T-helper 9 cell (primary cell): Measurements from ENCODE around the gene USF2.

Experiments used
- DNase-seq: peaks from one replicate; pipeline ENCODE4 v3.0.0-alpha.2; 2020

The USF2 gene

DNA sequence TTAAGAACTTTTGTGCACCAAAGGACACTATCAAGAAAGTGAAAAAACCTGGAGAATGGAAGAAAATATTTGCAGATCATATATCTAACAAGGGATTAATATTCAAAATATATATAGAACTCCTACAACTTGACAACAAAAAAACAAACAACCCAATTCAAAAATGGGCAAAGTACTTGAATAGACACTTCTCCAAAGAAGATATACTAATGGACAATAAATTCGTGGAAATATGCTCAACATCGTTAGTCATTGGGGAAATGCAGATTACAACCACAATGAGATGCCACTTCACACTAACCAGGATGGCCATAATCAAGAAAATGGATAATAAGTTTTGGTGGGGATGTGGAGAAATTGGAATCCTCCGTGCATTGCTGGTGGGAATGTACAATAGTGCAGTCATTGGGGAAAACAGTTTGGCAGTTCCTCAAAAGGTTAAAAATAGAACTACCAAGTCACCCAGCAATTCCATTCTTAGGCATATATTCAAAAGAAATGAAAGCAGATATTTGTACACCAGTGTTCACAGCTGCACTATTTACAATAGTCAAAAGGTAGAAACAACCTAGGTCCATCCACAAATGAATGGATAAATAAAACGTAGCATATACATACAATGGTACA is 22.2 kb upstream of the USF2 start:
- no peak for DNase-seq

DNA sequence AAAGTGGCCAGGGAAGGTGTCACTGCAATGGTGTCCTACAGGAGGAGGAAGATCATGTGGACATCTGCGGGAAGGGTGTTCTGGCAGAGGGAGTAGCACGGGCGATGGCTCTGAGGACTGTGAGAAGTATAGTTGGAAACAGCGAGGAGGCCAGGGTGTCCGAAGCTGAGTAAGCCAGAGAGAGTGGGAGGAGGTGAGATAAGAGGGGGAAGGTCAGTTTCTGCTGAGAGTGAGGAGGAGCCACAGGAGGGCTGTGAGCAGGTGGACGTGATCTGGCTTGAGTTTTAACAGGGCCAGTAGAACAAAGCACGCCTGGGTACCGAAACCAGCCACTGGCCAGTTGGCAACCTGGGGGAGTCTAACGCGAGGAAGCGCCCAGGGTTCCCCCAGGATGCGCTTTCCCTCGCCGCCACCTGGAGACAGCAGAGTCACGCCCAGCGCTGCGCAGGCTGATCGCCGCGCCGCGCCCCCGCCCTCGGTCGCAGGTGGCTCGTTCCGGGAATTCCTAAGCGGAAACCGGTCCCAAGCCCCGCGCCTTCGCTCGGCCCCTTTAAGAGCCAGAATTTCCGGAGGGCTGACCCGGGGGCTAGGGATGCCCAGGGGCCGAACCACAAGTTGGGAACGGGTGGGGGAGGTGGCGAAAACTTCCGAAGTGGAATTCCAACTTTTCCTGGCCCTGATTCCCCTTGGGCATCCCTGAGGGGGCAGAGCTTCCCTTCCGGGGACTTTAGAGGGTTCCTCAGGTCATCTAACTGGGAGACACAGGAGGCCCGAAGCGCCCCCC is 21.0 kb upstream of the USF2 start:
- DNase-seq, result peak; percentile 40

DNA sequence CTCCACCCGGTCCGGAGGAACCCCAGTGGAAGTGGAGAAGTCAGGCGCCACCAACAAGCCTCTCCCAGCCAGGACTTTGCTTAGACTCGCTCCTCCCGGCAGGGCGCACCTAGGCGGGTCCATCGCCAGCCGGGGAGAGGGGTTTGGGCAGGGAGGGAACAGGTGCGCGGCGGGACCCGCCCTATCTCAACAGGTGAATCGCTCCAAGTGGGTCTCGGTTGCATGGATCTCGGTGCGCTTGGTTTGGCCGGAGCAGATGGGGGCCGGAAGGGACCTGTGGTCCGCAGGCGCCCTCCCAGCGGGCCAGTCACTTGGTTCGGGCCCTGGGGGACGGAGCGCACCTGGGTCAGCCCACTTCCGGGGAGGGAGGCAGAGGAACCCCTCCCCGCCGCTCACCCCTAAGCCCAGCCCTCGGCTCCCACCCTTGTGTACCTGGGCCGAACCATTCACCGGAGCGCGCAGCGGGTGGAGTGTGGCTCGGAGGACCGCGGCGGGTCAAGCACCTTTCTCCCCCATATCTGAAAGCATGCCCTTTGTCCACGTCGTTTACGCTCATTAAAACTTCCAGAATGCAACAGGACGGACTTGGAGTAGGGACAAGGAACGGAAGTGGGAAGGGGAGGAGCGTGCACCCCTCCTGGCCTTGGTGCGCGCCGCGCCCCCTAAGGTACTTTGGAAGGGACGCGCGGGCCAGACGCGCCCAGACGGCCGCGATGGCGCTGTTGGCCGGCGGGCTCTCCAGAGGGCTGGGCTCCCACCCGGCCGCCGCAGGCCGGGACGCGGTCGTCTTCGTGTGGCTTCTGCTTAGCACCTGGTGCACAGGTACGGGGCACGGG is 20.2 kb upstream of the USF2 start, which contains the start of gene LSR:
Gene LSR (plus strand): TSS at position 693 of the 836 bp plus-strand sequence. CDS start 21 bp downstream, at position 714.
- peak; percentile 54 for DNase-seq

DNA sequence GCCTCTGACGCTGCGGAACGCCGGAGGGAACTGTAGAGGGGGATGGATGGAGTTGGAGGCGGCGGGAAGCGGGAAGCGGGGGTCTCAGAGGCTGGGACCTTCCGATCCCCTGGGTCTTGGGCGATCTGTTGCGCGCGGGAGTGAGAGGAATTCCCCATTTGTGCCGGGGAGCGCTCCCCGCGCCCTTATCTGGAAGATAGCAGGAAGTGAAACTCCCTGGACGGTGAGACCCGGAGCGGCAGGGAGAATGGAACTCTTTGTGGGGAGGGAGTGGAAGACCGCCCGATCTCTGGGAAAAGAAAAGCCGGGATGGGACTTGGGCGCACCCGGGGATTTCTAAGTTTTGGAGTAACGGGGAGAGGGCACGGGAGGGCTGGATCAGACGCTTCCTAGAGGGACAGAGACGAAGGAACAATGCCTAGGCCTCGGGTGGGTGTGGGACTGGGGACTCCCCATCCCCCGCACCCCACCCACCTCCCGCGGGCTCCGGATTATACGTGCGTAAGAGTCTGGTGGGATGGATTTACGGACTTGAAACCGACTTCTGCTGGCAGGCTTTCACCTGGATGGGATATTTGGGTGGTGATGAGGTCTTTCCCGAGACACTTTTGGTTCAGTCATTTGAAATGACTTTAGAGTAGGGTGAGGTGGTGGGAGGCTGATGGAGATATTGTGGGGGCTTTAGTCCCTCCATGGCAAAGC is 19.5 kb upstream of the USF2 start:
- no peak for DNase-seq

DNA sequence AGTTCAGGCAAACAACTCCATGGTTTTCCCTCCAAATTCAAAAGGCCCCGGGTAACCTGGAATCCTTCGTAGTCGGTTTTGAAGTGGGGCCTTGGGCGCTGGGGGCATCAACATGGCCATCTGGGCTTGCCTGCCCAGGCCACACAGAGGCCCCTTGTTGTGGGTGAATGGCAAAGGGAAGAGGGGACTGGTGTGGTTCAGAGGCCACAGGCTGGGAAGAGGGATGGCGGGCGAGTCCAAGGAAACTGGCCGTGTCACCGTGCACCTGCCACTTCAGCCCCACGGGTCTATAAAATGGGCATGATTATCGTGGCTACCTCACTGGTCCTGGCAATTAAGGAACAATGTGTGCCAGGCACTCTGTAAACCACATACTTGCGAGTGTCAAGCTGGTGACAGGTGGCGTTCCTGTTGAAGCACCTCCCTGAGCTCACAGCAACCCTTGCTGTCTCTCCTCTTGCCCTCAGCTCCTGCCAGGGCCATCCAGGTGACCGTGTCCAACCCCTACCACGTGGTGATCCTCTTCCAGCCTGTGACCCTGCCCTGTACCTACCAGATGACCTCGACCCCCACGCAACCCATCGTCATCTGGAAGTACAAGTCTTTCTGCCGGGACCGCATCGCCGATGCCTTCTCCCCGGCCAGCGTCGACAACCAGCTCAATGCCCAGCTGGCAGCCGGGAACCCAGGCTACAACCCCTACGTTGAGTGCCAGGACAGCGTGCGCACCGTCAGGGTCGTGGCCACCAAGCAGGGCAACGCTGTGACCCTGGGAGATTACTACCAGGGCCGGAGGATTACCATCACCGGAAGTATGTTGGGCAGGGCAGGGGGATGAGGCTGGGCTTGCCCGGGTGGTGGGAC is 18.7 kb upstream of the USF2 start:
- DNase-seq, result no peak

DNA sequence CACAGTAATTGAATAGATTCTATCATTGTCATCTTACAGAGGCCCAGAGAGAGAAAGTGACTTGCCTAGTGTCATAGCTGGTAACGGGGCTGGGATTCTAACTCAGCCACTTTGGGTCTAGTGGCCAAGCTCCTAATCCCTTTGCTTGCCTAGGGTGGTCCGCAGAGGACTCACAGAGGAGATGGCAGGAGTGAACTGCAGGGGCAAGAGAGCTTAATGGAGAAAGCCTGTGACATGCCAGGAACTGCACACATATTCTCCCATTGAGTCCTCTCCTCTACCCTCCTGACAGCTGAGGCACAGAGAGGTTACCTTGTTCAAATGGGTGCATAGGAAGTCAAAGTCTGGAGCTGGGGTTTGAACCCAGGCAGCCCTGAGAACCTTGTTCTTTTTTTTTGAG is 17.3 kb upstream of the USF2 start:
- DNase-seq, result no peak

DNA sequence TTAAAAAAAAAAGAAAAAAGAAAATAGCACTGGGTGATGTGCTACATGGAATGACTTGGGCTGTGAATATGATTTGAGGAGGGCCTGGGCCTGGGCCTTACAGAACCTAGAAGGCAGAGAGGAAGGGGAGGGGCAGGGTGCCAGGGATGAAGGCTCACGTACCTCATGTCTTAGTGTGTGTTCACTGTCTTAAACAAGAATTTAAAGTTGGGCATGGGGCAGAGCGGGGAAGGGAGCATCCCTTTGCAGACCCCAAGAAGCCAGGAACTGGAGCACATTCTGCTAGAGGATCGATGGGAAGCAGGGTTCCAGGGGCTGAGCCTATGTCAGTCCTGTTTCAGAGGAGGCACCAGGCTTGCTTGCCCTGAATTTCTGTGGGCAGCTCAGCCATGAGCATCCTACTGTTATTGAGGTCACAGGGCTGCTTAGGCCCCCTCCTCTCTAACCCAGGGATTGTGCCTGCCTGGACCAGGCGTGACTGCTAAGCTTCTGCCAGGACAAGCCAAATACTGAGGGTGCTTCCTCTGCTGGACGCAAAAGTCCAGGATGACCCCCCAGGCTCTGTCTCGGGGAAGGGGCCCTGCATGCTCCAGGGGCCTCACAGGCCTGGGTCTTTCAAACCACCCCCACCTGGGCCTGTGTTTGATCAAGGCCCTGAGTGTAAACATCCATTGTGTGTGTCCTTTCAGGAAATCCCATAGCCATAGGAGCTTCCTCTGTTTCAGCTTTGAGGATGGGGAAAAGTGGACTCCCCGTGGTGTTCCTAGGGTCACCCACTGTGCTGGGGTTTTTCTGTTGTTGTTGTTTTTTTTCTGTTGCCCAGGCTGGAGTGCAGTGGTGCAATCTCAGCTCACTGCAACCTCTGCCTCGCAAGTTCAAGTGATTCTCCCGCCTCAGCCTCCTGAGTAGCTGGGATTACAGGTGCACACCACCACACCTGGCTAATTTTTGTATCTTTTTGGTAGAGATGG is 15.2 kb upstream of the USF2 start:
- DNase-seq, result no peak

DNA sequence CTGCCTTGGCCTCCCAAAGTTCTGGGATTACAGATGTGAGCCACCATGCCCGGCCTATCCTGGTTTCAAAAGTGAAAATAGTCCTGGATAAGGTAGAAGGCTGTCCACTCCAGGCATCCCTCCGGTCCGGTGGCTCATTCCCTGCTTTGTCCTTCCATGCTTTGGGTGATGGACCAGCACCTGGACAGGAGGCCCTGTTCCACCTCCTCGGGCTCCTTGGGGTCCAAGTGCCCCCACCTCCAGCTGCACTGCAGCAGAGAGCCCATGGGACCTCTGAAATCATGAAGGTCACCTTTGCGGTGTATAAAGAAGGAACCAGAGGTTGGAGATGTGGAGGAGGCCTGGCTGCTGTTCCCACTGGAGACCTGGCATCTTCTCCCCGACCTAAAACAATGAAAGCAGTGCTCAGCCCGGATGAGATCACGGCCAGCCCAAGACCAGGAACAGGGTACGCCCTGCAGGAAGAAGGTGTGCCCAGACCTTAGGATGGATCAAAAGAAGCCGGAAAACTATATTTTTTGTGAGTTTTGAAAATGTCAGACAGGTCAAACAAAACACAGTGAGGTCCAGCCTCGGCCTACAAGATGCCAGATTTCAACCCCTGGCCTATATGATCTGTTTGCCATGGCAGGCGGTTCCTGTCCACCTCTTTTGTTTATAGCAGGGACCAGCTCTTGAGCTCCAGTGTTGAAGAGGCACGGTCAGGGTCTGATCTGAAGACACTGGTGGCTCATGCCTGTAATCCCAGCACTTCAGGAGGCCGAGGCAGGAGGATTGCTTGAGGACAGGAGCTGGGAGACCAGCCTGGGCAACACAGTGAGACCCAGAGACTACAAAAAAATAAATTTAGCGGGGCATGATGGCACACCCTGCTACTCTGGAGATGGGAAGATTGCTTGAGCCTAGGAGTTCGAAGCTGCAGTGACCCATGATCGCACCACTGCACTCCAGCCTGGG is 14.1 kb upstream of the USF2 start:
- DNase-seq, result no peak

DNA sequence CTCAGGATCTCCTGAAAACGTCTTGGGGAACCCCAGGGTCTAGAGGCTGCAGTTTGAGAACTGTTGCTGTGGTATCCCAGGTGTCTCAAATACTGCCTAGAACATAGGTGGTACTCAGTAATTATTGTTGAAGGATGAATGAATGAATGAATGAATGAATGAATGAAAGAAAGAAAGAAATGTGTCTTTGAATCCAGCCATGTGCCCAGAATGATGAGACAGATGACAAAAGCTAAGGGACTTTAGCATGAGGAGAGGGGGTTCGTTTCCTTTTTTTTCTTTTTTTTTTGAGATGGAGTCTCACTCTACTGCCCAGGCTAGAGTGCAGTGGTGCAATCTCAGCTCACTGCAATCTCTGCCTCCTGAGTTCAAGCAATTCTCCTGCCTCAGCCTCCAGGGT is 12.2 kb upstream of the USF2 start:
- no peak for DNase-seq

DNA sequence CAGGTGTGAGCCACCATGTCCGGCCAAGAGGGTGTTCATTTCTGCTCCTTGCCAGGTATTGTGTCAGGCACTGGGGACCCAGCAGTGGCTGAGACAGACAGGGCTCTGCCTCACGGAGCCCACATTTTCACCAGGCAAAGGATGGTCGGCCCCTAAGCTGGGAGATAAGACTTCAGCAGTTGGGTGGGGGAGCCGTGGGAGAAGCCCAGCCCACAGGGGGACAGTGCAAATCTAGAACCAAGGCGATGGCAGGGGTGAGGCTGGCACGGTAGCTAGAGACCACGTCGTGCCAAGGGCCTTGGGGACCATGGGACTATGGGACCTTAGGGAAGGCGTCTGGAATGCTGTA is 11.7 kb upstream of the USF2 start:
- no peak for DNase-seq

DNA sequence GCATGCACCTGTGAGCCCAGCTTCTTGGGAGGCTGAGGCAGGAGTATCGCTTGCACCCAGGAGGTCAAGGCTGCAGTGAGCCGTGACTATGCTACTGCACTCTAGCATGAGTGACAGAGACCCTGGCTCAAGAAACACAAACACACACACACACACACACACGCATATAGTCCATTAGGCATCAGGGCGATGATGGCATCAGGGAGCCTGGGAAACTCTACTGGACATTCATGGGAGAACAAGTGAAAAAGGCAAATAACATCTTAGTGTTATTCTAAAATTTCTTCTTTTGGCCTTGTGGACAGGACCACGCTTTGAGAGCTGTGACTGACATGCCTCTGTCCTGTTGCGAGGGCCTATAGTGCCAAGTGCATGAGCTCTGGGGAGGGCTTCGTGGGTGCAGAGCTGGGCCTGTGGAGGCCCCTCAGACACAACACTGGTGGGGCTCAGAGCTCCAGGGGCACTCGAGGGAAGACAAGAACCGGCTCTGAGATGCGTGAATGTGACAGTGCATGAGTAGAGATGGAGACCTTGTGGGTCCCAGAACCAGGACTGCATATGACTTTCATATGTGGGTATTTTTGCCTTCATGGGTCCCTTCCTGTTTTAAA is 8.0 kb upstream of the USF2 start:
- no peak for DNase-seq

DNA sequence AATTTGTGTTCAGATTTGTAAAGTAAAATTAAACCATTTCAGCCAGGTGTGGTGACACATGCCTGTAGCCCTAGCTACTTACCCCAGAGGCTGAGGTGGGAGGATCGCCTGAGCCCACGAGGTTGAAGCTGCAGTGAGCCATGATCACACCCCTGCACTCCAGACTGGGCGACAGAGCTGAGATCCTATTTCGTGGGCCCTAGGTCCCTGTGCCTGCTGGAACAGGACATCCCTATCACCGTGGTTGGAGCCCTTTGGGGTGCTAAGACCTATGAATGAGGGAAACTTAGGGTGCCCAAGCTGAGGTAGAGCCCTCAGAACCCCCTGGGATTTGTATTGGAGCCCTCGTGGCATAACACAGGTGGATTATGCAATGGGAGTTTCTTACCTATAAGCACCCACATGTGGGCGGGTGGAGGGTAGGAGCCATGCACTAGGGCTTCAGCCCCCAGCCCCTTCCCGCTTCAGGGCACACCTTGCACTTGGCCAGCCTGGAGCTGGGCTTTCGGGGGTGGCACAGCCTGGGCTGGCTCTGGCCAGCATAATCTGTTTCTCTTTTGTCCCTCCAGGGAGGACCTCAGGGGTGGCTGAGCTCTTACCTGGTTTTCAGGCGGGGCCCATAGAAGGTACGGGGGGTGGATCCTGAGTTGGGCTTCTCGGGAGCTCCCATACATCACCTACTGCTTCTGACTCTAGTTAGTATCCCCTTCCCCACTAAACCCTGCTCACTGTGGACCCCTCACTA is 7.2 kb upstream of the USF2 start:
- DNase-seq, result no peak

DNA sequence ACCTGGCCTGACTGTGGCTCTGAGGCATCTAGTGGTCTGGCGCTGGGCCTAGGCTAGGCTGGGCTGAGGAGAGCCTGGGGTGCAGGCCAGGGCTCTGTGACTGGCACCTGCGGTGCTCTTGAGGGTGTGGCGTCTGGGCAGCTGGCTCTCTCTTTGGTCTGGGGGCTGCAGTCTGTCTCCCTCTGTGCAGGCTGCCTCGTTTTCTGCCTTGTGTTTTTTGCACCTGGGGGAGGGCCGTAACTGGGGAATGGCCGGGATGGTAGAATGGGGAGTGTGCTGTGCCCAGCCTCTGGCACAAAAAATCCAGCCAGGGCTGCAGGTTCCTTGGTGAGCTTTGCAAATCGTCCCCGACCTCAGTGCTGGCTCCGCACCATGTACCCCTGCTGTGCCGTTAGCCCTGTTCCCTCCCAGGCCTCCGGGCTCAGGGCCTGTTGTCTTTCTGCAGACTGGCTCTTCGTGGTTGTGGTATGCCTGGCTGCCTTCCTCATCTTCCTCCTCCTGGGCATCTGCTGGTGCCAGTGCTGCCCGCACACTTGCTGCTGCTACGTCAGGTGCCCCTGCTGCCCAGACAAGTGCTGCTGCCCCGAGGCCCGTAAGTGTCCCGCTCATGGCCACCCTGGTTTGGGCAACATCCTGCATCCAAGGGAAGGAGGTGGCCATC is 6.5 kb upstream of the USF2 start:
- DNase-seq, result no peak

DNA sequence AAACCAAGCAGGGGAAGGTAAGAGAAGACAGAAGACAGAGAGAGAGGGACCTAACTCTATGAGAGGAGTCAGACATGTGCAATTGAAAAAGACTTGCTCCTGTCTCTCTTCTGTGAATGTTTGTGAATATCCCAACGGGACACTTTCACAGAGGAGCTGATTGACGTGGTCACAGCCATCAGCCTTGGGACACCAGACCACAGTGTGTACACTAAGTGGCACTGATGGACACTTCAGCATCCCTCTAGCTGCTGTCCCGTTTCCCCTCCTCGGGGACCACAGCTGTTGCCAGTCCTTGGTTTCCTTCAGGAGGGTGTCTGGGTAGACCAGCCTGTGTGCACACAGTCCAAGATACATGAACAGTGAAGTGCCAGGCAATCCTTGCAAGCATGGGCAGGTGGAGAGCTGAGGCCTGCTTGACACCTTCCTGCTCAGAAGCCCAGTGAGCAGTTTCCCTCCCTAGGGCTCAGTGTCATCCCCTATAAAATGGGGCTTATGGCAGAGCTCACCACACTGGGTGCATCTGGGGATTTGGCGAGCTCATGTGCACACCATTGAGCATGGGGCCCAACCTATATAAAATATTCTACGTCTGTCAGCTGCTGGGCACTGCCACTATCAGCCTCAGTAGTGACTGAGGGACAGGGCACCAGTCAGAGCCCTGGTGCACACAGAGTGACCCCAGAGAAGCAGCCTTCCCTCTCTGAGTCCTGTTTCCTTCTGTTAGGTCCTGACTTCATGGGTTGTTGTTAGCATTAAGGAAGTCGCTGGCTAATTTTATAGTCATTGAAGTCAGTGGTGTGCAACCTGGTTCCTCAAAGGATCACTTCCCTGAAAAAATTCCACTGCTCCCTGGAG is 4.3 kb upstream of the USF2 start:
- DNase-seq, result no peak

DNA sequence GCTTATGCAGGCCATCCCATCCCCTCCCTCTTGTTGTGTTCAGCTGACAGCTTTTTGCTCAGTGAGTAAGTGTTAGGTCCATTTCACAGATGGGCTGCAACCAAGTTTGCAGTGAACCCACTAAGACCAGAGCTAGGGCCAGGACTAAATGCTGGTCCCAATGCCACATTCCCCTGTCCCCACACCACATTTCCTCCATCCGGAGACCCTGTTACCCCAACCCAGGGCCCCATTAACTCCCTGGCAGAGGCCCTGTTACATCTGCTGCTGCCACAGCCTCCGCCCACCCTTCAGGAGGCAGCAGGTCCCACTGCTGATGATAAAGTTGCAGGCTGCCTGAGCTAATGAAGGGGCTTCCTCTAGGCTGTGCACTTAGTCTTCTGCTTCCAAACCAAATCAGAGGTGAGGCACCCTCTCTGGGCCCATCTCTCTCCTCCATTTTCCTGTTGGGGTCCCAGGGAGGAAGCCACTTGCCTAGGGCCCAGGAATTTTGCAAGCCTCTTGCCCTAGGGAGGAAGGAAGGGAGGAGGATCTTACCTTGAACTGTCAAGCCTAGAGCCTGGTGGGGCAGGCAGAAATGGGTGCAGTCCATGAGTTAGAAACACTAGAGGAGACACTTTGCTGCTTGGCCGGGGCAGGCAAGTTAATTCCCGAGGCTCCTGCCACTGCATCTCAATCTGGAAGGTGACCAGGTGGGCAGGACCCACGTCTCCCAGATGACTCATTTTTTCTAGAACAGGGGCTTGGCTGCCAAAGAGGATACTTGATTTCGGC is 3.4 kb upstream of the USF2 start:
- DNase-seq, result no peak

DNA sequence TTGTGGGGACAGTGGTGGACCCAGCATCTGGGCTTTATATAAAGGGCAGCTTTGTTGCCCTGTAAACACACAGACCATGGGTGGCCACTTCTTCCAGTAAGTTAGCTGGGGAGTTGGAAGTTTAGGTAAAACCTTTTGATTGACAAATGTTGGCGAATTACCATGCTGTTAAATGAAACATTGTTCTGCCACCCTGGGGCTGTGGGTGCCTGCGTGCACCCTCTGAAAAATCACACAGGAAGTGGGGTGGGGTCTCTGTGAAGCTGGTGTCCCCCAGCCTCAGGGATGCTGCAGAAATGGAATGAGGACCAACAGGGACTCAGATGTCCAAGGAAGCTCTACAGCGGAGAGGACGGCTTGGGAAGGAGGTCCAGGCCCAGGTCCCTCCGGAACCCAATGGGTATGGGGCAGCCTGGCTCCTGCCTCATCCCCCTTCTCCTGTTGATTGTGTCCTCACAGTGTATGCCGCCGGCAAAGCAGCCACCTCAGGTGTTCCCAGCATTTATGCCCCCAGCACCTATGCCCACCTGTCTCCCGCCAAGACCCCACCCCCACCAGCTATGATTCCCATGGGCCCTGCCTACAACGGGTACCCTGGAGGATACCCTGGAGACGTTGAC is 2.8 kb upstream of the USF2 start:
- no peak for DNase-seq
